B cell (primary cell): ENCODE data around the gene TBC1D20. TPM values are rescaled to one million over a fixed set of nuclear protein-coding genes. Genes with fewer than 3 reads are reported as not detected.

Experiments
- ATAC-seq: fragments of 200-7000 bp; cut with Tn5 transposase; one replicate; pipeline ENCODE4 v1.10.0; 2021; ENCODE audit warnings: low read depth, mild to moderate bottlenecking, moderate number of reproducible peaks, moderate library complexity
- CTCF ChIA-PET: fragments of 350-600 bp; sonication (Branson Sonifier 250); formaldehyde crosslinking; loops from one replicate; lab custom pipeline; 2021; ENCODE audit warnings: antibody characterized with exemption, inconsistent platforms; lab: Charles Lee
- POLR2A ChIA-PET: fragments of 350-600 bp; sonication (Branson Sonifier 250); formaldehyde crosslinking; loops from one replicate; lab custom pipeline; 2021; ENCODE audit warnings: antibody characterized with exemption; lab: Charles Lee
- DNase-seq: peaks from one replicate; pipeline ENCODE4 v3.0.0; 2013
- H2AFZ ChIP-seq: 2 replicates; pipeline ENCODE4 v1.6.1; 2012; ENCODE audit warnings: mild to moderate bottlenecking, low read depth, low read length; ENCODE audit not compliant: insufficient read depth, poor library complexity, severe bottlenecking
- H3K27ac ChIP-seq, 2 donors: 1 replicate in 1 of 2; 2 replicates in 1 of 2; pipeline ENCODE4 v1.5.1; 2012 to 2013; ENCODE audit warnings: low read length in 2 of 2, mild to moderate bottlenecking in 2 of 2, moderate library complexity in 1 of 2
- H3K27me3 ChIP-seq, 4 experiments: fragments of 200-600 bp in 1 of 4; sonication (generic) in 1 of 4; replicated peaks in 1 of 4; 1 replicate in 2 of 4; 2 replicates in 2 of 4; pipeline versions ENCODE4 v1.6.1 to v1.7.0; 2013 to 2016; ENCODE audit warnings: low read length in 3 of 4, mild to moderate bottlenecking in 2 of 4, mixed read lengths in 1 of 4, moderate library complexity in 1 of 4; ENCODE audit not compliant: insufficient read depth in 4 of 4, control insufficient read depth in 3 of 4; ENCODE audit errors: control extremely low read depth in 1 of 4
- H3K36me3 ChIP-seq, 2 experiments: replicated peaks in 1 of 2; 1 replicate in 1 of 2; 2 replicates in 1 of 2; pipeline versions ENCODE4 v1.6.1 to v1.7.1; 2013; ENCODE audit warnings: low read length in 1 of 2; ENCODE audit not compliant: insufficient read depth in 2 of 2, control insufficient read depth in 1 of 2; ENCODE audit errors: control extremely low read depth in 1 of 2, extremely low read depth in 1 of 2
- H3K4me1 ChIP-seq, 2 donors: fragments of 200-600 bp in 1 of 2; sonication (generic) in 1 of 2; 1 replicate in 1 of 2; 2 replicates in 1 of 2; pipeline versions ENCODE4 v1.5.1 to v1.6.1; 2013 to 2017; ENCODE audit warnings: low read length in 2 of 2; ENCODE audit not compliant: control insufficient read depth in 2 of 2, insufficient read depth in 2 of 2
- H3K4me2 ChIP-seq: replicated peaks from 2 replicates; pipeline ENCODE3; 2012; ENCODE audit warnings: mild to moderate bottlenecking, low read depth, low read length; ENCODE audit not compliant: poor library complexity, severe bottlenecking
- H3K4me3 ChIP-seq, 5 experiments: fragments of 200-600 bp in 1 of 5; sonication (generic) in 1 of 5; 1 replicate in 3 of 5; 2 replicates in 2 of 5; pipeline versions ENCODE4 v1.5.1 to v1.7.0; 2011 to 2016; ENCODE audit warnings: low read length in 4 of 5, mild to moderate bottlenecking in 4 of 5, low read depth in 2 of 5, control low read depth in 1 of 5, moderate library complexity in 1 of 5; ENCODE audit not compliant: insufficient read depth in 1 of 5; ENCODE audit errors: control extremely low read depth in 1 of 5, extremely low read depth in 1 of 5
- H3K79me2 ChIP-seq: fragments of 200-600 bp; sonication (generic); one replicate; pipeline ENCODE4 v1.6.0; 2016; ENCODE audit warnings: low read length; ENCODE audit not compliant: control insufficient read depth, insufficient read depth
- H3K9ac ChIP-seq: fragments of 200-600 bp; sonication (generic); 2 replicates; pipeline ENCODE4 v1.6.1; 2017; ENCODE audit warnings: mild to moderate bottlenecking, low read length, moderate library complexity
- H3K9me3 ChIP-seq, 3 donors: one replicate each; pipeline versions ENCODE4 v1.6.1 to v1.7.1; 2013; ENCODE audit warnings: low read length in 2 of 3; ENCODE audit not compliant: control insufficient read depth in 2 of 3, insufficient read depth in 1 of 3; ENCODE audit errors: control extremely low read depth in 1 of 3
- H4K20me1 ChIP-seq: 2 replicates; pipeline ENCODE4 v1.6.0; 2012; ENCODE audit warnings: mild to moderate bottlenecking, low read length; ENCODE audit not compliant: insufficient read depth, control insufficient read depth, poor library complexity, severe bottlenecking
- H3K27ac Mint-ChIP-seq: one replicate; pipeline ENCODE4 v1.8.0; 2021; ENCODE audit warnings: mixed read lengths
- H3K27me3 Mint-ChIP-seq: one replicate; pipeline ENCODE4 v1.8.0; 2021; ENCODE audit warnings: mixed read lengths
- H3K4me1 Mint-ChIP-seq: one replicate; pipeline ENCODE4 v1.8.0; 2021; ENCODE audit warnings: mixed read lengths
- H3K4me3 Mint-ChIP-seq: one replicate; pipeline ENCODE4 v1.8.0; 2021; ENCODE audit warnings: mixed read lengths
- H3K9me3 Mint-ChIP-seq: one replicate; pipeline ENCODE4 v1.8.0; 2022; ENCODE audit warnings: mixed read lengths; ENCODE audit not compliant: insufficient read depth
- CTCF ChIP-seq: fragments of 200-600 bp; IDR thresholded peaks from one replicate; pipeline ENCODE4 v1.8.0; 2022; ENCODE audit warnings: antibody characterized with exemption, mild to moderate bottlenecking
- EZH2 ChIP-seq: IDR thresholded peaks from 2 replicates; pipeline ENCODE4 v1.6.1; 2012; ENCODE audit warnings: borderline replicate concordance, low read depth, mild to moderate bottlenecking, moderate library complexity, low read length; ENCODE audit not compliant: insufficient read depth, poor library complexity, severe bottlenecking
- WGBS: methylation state at CpG from one replicate; pipeline ENCODE4 v1.1.5; 2013; ENCODE audit warnings: missing lambda C conversion rate; ENCODE audit not compliant: insufficient coverage; 5-methylcytosine and 5-hydroxymethylcytosine counted together
- intact Hi-C: fragments of 100-400 bp; cut with micrococcal nuclease; formaldehyde crosslinking; loops from one replicate; pipeline ENCODE4 v1.10.0; 2022
- polyA plus RNA-seq: library from polyadenylated mRNA; depleted of rRNA; stranded (reverse); fragments of >200 nt; gene quantifications from 2 replicates; pipeline ENCODE4 v1.2.3, GENCODE V29; 2012
- total RNA-seq, 2 donors: library from RNA; stranded (reverse); fragments of 120-200 nt in 1 of 2; gene quantifications; 1 replicate in 1 of 2; 2 replicates in 1 of 2; pipeline versions ENCODE4 v1.2.3 to v1.2.4, GENCODE V29; 2013 to 2022

TBC1D20 gene
- total and polyA plus RNA-seq, 2 donors (not counting 1 experiment from before 2014, with no cell fraction given) = 31.7 to 40.0 TPM

GRCh38 chr20:403582-403957, 58.8 kb downstream of the TBC1D20 start:
- H3K9ac ChIP-seq = no peak overlapping the region
- Mint-ChIP-seq H3K27ac (no peak overlapping the region), H3K4me1 (peaks cover 24% of the 10 kb centered on the region), H3K4me3 (no peak overlapping the region), H3K27me3 (no peaks in the 10 kb centered on the region), H3K9me3 (no peaks in the 10 kb centered on the region)
- H3K79me2 ChIP-seq = peaks cover 5% of the 10 kb centered on the region
- no peak overlapping the region for H2AFZ ChIP-seq
- TF ChIP-seq EZH2 (no peak), CTCF (no peak)
- peaks cover 4% of the 10 kb centered on the region for H4K20me1 ChIP-seq
- POLR2A ChIA-PET = no interaction called here
- 93% methylated on average over 2 of the region's 3 CpGs for WGBS
- DNase-seq (no peak), ATAC-seq (no peak)
- no peak overlapping the region for H3K4me2 ChIP-seq
- H3K4me1 ChIP-seq = peaks cover 23 to 27% of the 10 kb centered on the region in 2 donors
- H3K9me3 ChIP-seq = peaks cover 0 to 5% (median 4%) of the 10 kb centered on the region in 3 donors
- H3K36me3 ChIP-seq = no peaks in the 10 kb centered on the region
- CTCF ChIA-PET = interaction anchor here (1.5 kb wide), 1 partner anchor 23 kb away, joined by 6 read pairs; the partner anchor contains the start of gene TRIB3
- intact Hi-C loops = no loop called here
- H3K27ac ChIP-seq = no peak overlapping the region
- no peaks in the 10 kb centered on the region for H3K27me3 ChIP-seq
- H3K4me3 ChIP-seq = no peak overlapping the region

GRCh38 chr20:402898-403581, 59.3 kb downstream of the TBC1D20 start:
- no peak overlapping the region for H3K27ac Mint-ChIP-seq
- intact Hi-C loops = no loop called here
- Histone ChIP-seq H3K4me2 (peak overlapping the region; percentile 35), H3K9ac (no peak overlapping the region), H3K9me3 (peaks cover 0 to 5% (median 4%) of the 10 kb centered on the region in 3 donors), H3K27ac (no peak overlapping the region), H3K4me3 (no peak overlapping the region), H4K20me1 (no peaks in the 10 kb centered on the region), H3K27me3 (no peaks in the 10 kb centered on the region), H2AFZ (no peak overlapping the region), H3K79me2 (no peaks in the 10 kb centered on the region), H3K36me3 (no peaks in the 10 kb centered on the region), H3K4me1 (peaks cover 23 to 27% of the 10 kb centered on the region in 2 donors)
- ATAC-seq (no peak), DNase-seq (no peak)
- CTCF ChIA-PET = interaction anchor here (0.9 to 1.5 kb wide), 2 partner anchors 10 to 22 kb away, joined by 3 to 6 read pairs; partner anchors contain the start of gene TRIB3
- WGBS = 60% methylated on average over 2 of the region's 6 CpGs
- POLR2A ChIA-PET = interaction anchor here (0.6 kb wide), 2 partner anchors 22 to 28 kb away, joined by 3 to 6 read pairs; no protein-coding TSS in a partner anchor
- H3K4me1 Mint-ChIP-seq = peaks cover 24% of the 10 kb centered on the region
- TF ChIP-seq CTCF = no peak
- TF ChIP-seq EZH2 = no peak
- no peak overlapping the region for H3K4me3 Mint-ChIP-seq
- no peaks in the 10 kb centered on the region for H3K27me3 Mint-ChIP-seq
- H3K9me3 Mint-ChIP-seq = no peaks in the 10 kb centered on the region
